Right lobe of liver (tissue), 4 donors: Measurements from ENCODE around the gene TBCD.

Experiments
- POLR2A ChIP-seq: fragments of 450-650 bp; IDR thresholded peaks from one replicate; pipeline ENCODE4 v1.6.1; 2017; ENCODE audit warnings: antibody characterized with exemption, mild to moderate bottlenecking
- TF ChIP-seq, protein P1 (sequence below), 4 donors: fragments of 200-600 bp in 3 of 4; fragments of 450-650 bp in 1 of 4; IDR thresholded peaks; one replicate each; pipeline versions ENCODE4 v1.5.1 to v1.8.0; 2016 to 2022; ENCODE audit warnings: antibody characterized with exemption in 4 of 4, mild to moderate bottlenecking in 2 of 4
- donor health status: DM: no; HTN: no; CAD: no.
- donor health status: DM: no; HTN: no; CAD: no.
- donor health status: DM: no; HTN: yes; CAD: no.

DNA sequence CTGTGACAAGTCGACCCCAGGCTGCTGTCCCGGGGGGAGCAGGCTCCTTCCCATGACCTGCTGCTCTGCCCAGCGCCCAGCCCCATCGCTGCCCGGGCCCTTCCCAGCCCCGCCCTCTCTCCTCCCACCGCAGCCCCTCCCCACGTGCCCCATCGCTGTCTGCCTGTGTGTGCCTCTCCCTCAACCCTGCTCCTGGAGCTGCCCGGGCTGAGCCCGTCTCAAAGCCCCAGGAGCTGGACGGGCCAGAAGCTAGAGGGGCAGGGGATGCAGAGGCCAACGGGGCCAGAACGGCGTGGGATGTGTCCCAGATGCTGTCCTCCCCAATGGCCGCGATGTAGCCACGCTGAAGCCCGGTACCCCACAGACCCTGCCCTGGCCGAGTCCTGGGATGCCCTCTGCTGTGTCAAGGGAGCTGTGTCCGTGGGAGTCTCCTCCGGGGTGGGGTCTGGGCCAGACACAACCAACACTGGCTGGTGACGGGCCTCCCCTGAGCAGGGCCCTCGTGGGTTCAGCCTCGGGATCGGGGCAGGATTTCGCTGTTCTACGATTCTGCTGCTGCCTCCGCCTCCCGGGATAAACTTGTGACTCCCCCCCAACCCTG lies 206.2 kb downstream of the TBCD start:
- no peak for TF ChIP-seq POLR2A
- TF ChIP-seq, protein P1, sequence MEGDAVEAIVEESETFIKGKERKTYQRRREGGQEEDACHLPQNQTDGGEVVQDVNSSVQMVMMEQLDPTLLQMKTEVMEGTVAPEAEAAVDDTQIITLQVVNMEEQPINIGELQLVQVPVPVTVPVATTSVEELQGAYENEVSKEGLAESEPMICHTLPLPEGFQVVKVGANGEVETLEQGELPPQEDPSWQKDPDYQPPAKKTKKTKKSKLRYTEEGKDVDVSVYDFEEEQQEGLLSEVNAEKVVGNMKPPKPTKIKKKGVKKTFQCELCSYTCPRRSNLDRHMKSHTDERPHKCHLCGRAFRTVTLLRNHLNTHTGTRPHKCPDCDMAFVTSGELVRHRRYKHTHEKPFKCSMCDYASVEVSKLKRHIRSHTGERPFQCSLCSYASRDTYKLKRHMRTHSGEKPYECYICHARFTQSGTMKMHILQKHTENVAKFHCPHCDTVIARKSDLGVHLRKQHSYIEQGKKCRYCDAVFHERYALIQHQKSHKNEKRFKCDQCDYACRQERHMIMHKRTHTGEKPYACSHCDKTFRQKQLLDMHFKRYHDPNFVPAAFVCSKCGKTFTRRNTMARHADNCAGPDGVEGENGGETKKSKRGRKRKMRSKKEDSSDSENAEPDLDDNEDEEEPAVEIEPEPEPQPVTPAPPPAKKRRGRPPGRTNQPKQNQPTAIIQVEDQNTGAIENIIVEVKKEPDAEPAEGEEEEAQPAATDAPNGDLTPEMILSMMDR (IDR thresholded peaks at IDR 0.05), result no peak
